Cardiac ventricle fibroblast (primary cell): ENCODE data around the gene IZUMO1. TPM values are rescaled to one million over a fixed set of nuclear protein-coding genes. Genes with fewer than 3 reads are reported as not detected.

Source experiments
- total RNA-seq: library from RNA; depleted of rRNA; stranded (reverse); fragments of >200 nt; gene quantifications from 2 replicates; pipeline ENCODE4 v1.2.3, GENCODE V29; 2015

Gene IZUMO1
- not detected in 2 replicates for total RNA-seq

GRCh38 chr19:48746738-48747575 is at the start of gene IZUMO1:
Gene IZUMO1, minus strand, starts transcription at chr19:48746909. Its CDS starts 1,050 bp downstream, at chr19:48745859.

GRCh38 chr19:48755084-48755641 is 8.5 kb upstream of the IZUMO1 start, which contains the start of gene FGF21:
Gene FGF21, plus strand, starts transcription at chr19:48755524. Its CDS starts 713 bp downstream, at chr19:48756237.

GRCh38 chr19:48752496-48753365 is 6.0 kb upstream of the IZUMO1 start, which contains the start of gene FUT1:
Gene FUT1, minus strand, starts transcription at chr19:48752641. Its CDS starts 1,360 bp downstream, at chr19:48751281.

GRCh38 chr19:48740164-48740972 is 6.3 kb downstream of the IZUMO1 start, which contains the start of gene RASIP1:
Gene RASIP1, minus strand, starts transcription at chr19:48740610. Its CDS starts 328 bp downstream, at chr19:48740282.

GRCh38 chr19:48719263-48720171 is 27.2 kb downstream of the IZUMO1 start, which contains the start of gene MAMSTR:
Gene MAMSTR, minus strand, starts transcription at chr19:48719725. Its CDS starts 694 bp downstream, at chr19:48719031.

GRCh38 chr19:48695743-48696352 is 50.9 kb downstream of the IZUMO1 start, which contains the start of gene FUT2:
Gene FUT2, plus strand, starts transcription at chr19:48695971. Its CDS starts 6,986 bp downstream, at chr19:48702957.

Other genes with a start within 250 kb of the IZUMO1 start
- not detected in 2 replicates for gene LMTK3, start 235.1 kb downstream of the IZUMO1 start, total RNA-seq
- not detected in 2 replicates for gene SULT2B1, start 194.7 kb downstream of the IZUMO1 start, total RNA-seq
- not detected in 2 replicates for gene SPACA4, start 140.2 kb downstream of the IZUMO1 start, total RNA-seq
- not detected in 2 replicates for gene FAM83E, start 131.8 kb downstream of the IZUMO1 start, total RNA-seq
- gene RPL18, start 127.7 kb downstream of the IZUMO1 start, total RNA-seq = 2,209 and 2,294 TPM in 2 replicates
- 11.5 and 14.0 TPM in 2 replicates for gene SPHK2, start 127.4 kb downstream of the IZUMO1 start, total RNA-seq
- 11.5 and 14.2 TPM in 2 replicates for gene DBP, start 109.5 kb downstream of the IZUMO1 start, total RNA-seq
- 1.3 and 2.5 TPM in 2 replicates for gene CA11, start 100.7 kb downstream of the IZUMO1 start, total RNA-seq
- not detected in 2 replicates for gene NTN5, start 73.9 kb downstream of the IZUMO1 start, total RNA-seq
- gene FUT2, start 50.9 kb downstream of the IZUMO1 start, total RNA-seq = not detected in 2 replicates
- gene MAMSTR, start 27.2 kb downstream of the IZUMO1 start, total RNA-seq = 0.62 and 2.3 TPM in 2 replicates
- gene RASIP1, start 6.3 kb downstream of the IZUMO1 start, total RNA-seq = 3.7 and 4.1 TPM in 2 replicates
- gene FUT1, start 5.7 kb upstream of the IZUMO1 start, total RNA-seq = 0.06 and 0.29 TPM in 2 replicates
- gene FGF21, start 8.6 kb upstream of the IZUMO1 start, total RNA-seq = not detected in 2 replicates
- 25.1 and 30.3 TPM in 2 replicates for gene BCAT2, start 64.1 kb upstream of the IZUMO1 start, total RNA-seq
- gene HSD17B14, start 89.6 kb upstream of the IZUMO1 start, total RNA-seq = 3.0 TPM in 1 of 2 replicates, not detected in the other
- 47.2 and 48.1 TPM in 2 replicates for gene PLEKHA4, start 121.7 kb upstream of the IZUMO1 start, total RNA-seq
- 28.2 and 33.1 TPM in 2 replicates for gene PPP1R15A, start 125.5 kb upstream of the IZUMO1 start, total RNA-seq
- not detected in 2 replicates for gene TULP2, start 151.8 kb upstream of the IZUMO1 start, total RNA-seq
- gene NUCB1, start 153.4 kb upstream of the IZUMO1 start, total RNA-seq = 544 and 558 TPM in 2 replicates
- gene DHDH, start 186.8 kb upstream of the IZUMO1 start, total RNA-seq = not detected in 2 replicates
- 78.0 and 87.6 TPM in 2 replicates for gene BAX, start 208.0 kb upstream of the IZUMO1 start, total RNA-seq
- gene FTL, start 218.4 kb upstream of the IZUMO1 start, total RNA-seq = 7,879 and 9,183 TPM in 2 replicates
- gene GYS1, start 246.4 kb upstream of the IZUMO1 start, total RNA-seq = 67.8 and 76.5 TPM in 2 replicates
- gene RUVBL2, start 247.0 kb upstream of the IZUMO1 start, total RNA-seq = 90.5 and 99.1 TPM in 2 replicates